GM21619 (cell line): ENCODE data around the gene MACROD2.

Source experiments
- ATAC-seq: cut with Tn5 transposase; IDR thresholded peaks from one replicate; pipeline ENCODE4 v1.9.1; 2021; ENCODE audit not compliant: unreplicated experiment

The MACROD2 gene

GRCh38 chr20:15296422-15296821 is 1301.1 kb downstream of the MACROD2 start:
- no peak for ATAC-seq

- no peak for ATAC-seq
Observed at GRCh38 chr20:15297059-15297875, 1302.0 kb downstream of the MACROD2 start.

DNA sequence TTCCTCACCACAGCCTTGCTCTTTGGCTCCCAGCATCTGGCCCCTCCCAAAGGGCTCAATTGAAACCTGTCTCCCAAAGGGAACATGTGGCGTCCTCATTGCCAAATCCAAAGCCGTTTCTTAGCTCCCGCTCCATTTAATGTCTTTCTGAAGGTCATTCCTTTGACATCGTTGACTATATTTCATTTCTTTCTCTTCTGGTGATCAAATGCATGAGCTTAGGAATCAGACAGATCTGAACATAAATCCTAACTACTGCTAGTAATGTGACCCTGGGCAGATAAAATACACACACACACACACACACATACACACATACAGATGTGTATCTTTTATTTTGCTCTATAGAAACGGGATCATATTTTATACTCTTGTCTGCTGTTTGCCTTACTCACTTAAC is 1306.8 kb downstream of the MACROD2 start:
- ATAC-seq = no peak

GRCh38 chr20:15310361-15310760 is 1315.0 kb downstream of the MACROD2 start:
- no peak for ATAC-seq

- no peak for ATAC-seq
Observed at GRCh38 chr20:15316556-15316955, 1321.2 kb downstream of the MACROD2 start.

GRCh38 chr20:15317546-15318232 is 1322.4 kb downstream of the MACROD2 start:
- peak; percentile 85 for ATAC-seq

DNA sequence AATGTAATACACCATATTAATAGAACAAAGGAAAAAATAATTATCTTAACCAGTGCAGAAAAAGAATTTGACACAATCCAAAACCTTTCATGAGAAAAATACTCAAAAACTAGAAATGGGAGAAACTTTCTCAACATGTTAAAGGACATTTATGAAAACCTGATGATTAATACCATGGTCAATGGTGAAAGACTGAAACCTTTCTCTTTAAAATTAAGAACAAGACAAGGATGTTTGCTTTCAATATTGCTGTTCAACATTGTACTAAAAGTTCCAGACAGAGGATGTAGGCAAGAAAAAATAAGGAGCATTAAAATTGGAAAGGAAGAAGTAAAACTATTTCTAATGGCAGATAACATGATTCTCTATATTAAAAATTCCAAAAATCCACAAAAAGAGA is 1323.4 kb downstream of the MACROD2 start:
- ATAC-seq = peak; percentile 29

- ATAC-seq = no peak
Observed at GRCh38 chr20:15319439-15319838, 1324.1 kb downstream of the MACROD2 start.

- ATAC-seq = no peak
Observed at GRCh38 chr20:15320941-15321340, 1325.6 kb downstream of the MACROD2 start.

DNA sequence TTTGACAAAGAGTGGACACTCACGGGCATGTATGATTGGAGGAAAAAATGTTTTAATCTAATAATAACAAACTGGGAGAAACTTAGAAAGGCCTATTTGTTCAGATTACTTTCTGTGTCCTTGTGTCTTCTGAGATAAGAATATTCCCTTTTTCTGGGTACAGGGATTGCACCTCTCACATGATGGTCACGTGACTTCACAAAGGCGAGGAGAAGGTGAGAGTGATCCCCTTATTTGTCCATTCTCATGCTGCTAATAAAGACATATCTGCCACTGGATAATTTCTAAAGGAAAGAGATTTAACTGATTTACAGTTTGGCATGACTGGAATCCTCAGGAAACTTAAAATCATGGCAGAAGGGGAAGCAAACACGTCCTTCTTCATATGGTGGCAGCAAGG is 1331.8 kb downstream of the MACROD2 start:
- ATAC-seq = no peak

DNA sequence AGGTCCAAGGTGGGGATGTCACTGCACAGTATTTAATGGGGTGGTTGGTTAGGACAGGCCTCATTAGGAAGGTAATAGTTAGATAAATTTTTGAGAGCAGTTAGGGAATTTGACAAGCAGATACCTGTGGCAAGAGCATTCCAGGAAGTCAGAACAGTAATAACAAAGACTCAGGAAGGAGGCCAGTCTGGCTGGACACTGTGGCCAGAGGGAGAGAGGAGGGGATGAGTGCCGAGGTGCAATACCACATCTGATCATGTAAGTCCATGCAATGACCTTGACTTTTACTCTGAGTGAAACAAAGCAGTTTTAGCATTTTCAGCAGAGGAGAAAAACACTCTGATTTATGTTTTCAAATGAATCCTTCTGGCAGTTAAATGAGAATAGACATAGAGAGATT is 1332.8 kb downstream of the MACROD2 start:
- no peak for ATAC-seq

GRCh38 chr20:15332711-15333160 is 1337.4 kb downstream of the MACROD2 start:
- ATAC-seq = peak; percentile 73

GRCh38 chr20:15333170-15333569 is 1337.9 kb downstream of the MACROD2 start:
- ATAC-seq = peak; percentile 35

- no peak for ATAC-seq
Observed at GRCh38 chr20:15336011-15336410, 1340.7 kb downstream of the MACROD2 start.

DNA sequence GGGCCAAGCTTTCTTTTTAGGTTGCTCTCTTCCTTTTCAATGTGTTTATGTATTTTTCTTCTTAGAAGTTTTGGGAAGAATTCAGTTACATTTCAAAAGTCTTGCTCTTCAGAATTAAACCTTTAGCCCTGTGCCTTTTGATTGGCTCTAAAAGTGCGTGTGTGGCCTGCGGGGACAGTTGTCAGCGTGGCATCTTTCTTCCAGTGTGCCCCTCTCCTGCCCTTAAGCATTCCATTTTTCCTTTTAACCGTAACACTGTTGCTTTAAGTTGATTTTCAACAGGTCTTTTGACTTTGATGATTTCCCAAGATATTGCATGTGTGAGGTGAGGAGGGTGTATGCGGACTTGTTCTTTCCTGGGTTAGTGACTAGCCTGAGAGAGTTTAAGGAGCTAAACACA is 1341.2 kb downstream of the MACROD2 start:
- no peak for ATAC-seq

DNA sequence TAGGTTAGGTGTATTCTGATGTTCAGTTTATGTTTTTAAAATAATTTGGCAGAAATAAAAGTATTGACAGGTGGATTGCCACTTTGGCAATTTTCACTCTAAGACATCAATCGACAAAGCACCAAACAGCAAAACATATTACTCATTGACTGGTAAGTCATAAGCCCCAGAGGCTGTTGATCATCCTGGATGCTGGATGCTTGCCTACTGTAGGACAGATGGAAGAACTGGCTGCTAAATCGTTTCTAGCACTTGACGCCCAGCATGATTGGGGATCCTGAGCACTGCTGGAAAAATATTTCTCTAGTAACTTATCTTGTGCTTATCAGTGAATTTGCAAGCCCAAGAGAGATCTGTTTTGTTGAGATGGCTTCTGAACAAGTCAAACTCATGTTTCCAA is 1343.9 kb downstream of the MACROD2 start:
- no peak for ATAC-seq

DNA sequence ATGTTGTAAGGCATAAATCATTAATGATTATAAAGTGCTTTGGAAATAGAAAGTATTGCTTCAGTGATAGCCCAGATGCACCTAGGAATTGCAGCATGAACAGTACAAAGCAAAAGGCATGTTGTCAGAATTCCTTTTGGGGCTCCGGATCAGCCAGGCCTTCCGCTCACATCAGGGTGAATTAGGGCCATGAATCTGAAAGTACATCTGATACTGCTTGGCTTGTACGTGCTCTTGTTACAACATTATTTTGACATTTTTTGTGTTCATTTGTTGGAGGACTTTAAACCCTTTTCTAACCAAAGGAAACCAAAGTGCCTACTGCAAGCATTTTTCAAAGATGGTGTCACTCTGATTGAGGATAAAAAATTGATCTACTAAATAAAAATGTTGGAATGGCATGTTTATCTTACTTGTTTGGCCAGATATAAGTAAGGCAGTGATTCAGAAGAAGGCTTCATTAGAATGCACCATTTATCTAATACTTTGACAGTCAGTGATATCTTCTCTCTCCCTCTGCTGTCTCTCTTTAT is 1347.7 kb downstream of the MACROD2 start:
- no peak for ATAC-seq

DNA sequence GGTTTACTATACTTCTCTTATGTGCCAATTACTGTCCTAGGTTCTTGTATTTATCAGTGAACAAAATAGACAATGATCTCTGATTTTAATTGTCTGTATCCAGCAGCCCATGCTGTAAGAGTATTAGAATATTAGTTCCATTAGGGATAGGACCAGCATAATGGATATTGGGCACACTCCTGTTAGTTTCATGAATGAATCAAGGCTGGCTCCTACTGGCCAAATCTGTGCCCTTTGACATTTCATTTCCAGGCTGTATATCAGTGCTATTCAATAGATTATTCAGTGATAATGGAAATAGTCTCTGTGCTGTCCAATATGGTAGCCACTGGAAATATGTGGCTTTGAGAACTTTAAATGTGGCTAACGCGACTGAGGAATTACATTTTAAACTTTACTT is 1350.0 kb downstream of the MACROD2 start:
- no peak for ATAC-seq

GRCh38 chr20:15346657-15347280 is 1351.5 kb downstream of the MACROD2 start:
- ATAC-seq = no peak

DNA sequence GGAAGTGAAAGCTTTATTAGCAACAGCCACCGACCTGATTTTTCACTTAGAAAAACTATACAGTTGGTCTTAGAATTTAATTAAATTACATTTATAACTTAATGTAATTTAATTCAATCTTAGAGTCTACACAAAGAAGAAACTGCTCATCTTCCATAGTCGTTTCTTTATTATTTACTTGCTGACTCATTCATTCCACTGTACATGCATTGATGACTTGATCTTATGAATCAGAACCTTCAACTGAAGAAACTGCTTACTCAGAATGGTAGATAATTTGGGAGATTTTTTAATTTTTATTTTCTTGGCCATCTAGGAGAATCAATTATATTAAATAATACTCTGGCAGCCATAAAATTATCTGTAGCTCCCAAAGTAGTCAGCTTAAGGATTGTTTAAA is 1363.7 kb downstream of the MACROD2 start:
- ATAC-seq = no peak

GRCh38 chr20:15362849-15363248 is 1367.5 kb downstream of the MACROD2 start:
- ATAC-seq = no peak

GRCh38 chr20:15364781-15365180 is 1369.5 kb downstream of the MACROD2 start:
- no peak for ATAC-seq
